SK-N-SH treated with all-trans-retinoic acid at 6 μM for 48 hours (cell line): ENCODE measurements around the gene CRAMP1.

Experiments
- ATAC-seq: fragments of 200-7000 bp; cut with Tn5 transposase; 3 replicates; pipeline ENCODE4 v1.9.1; 2020; ENCODE audit warnings: mild to moderate bottlenecking, moderate library complexity
- ARNTL ChIP-seq: fragments of 450-650 bp; formaldehyde crosslinking; IDR thresholded peaks from 2 replicates; pipeline ENCODE4 v1.5.0; 2020; ENCODE audit warnings: low read depth, mild to moderate bottlenecking, moderate library complexity, borderline replicate concordance
- BACH2 ChIP-seq: fragments of 250-450 bp; sonication (Bioruptor Pico); IDR thresholded peaks from 2 replicates; pipeline ENCODE4 v1.9.0; 2021; ENCODE audit warnings: mild to moderate bottlenecking, borderline replicate concordance
- CSDC2 ChIP-seq: fragments of 250-450 bp; sonication (Bioruptor Pico); IDR thresholded peaks from 2 replicates; pipeline ENCODE4 v1.5.0; 2020; ENCODE audit warnings: mild to moderate bottlenecking, moderate library complexity
- ESRRG ChIP-seq: fragments of 250-450 bp; sonication (Bioruptor Pico); IDR thresholded peaks from 2 replicates; pipeline ENCODE4 v1.6.1; 2021; ENCODE audit warnings: mild to moderate bottlenecking
- GLIS3 ChIP-seq: fragments of 250-450 bp; sonication (Bioruptor Pico); IDR thresholded peaks from 2 replicates; pipeline ENCODE4 v1.5.0; 2020; ENCODE audit warnings: mild to moderate bottlenecking, moderate library complexity
- ISL1 ChIP-seq: fragments of 250-450 bp; sonication (Bioruptor Pico); IDR thresholded peaks from 2 replicates; pipeline ENCODE4 v2.1.2; 2022; ENCODE audit warnings: mild to moderate bottlenecking, moderate library complexity
- OSR1 ChIP-seq: fragments of 250-450 bp; sonication (Bioruptor Pico); IDR thresholded peaks from 2 replicates; pipeline ENCODE4 v1.8.0; 2022; ENCODE audit warnings: moderate library complexity, mild to moderate bottlenecking, inconsistent platforms
- PPARA ChIP-seq: fragments of 250-450 bp; sonication (Bioruptor Pico); IDR thresholded peaks from 2 replicates; pipeline ENCODE4 v1.5.0; 2020; ENCODE audit warnings: mild to moderate bottlenecking, borderline replicate concordance
- SNAI2 ChIP-seq: fragments of 250-450 bp; sonication (Bioruptor Pico); IDR thresholded peaks from 2 replicates; pipeline ENCODE4 v1.5.0; 2020; ENCODE audit warnings: mild to moderate bottlenecking, moderate library complexity
- TCF4 ChIP-seq: fragments of 250-450 bp; sonication (Bioruptor Pico); IDR thresholded peaks from 2 replicates; pipeline ENCODE4 v1.8.0; 2021; ENCODE audit warnings: mild to moderate bottlenecking, moderate library complexity, borderline replicate concordance
- ZFP3 ChIP-seq: fragments of 250-450 bp; sonication (Bioruptor Pico); IDR thresholded peaks from 2 replicates; pipeline ENCODE4 v1.5.0; 2020; ENCODE audit warnings: mild to moderate bottlenecking, moderate library complexity
- ZFP30 ChIP-seq: fragments of 450-650 bp; formaldehyde crosslinking; IDR thresholded peaks from 2 replicates; pipeline ENCODE4 v1.5.0; 2022; ENCODE audit warnings: mild to moderate bottlenecking, moderate library complexity
- ZNF565 ChIP-seq: fragments of 450-650 bp; formaldehyde crosslinking; conservative IDR thresholded peaks from 2 replicates; pipeline ENCODE4 v1.5.0; 2020; ENCODE audit warnings: low read depth, mild to moderate bottlenecking, moderate library complexity
- ZNF70 ChIP-seq: fragments of 450-650 bp; formaldehyde crosslinking; IDR thresholded peaks from 2 replicates; pipeline ENCODE4 v1.5.0; 2020; ENCODE audit warnings: mild to moderate bottlenecking, moderate library complexity
- ZNF8 ChIP-seq: fragments of 450-650 bp; formaldehyde crosslinking; IDR thresholded peaks from 2 replicates; pipeline ENCODE4 v1.5.0; 2020; ENCODE audit warnings: mild to moderate bottlenecking, moderate library complexity
- TF ChIP-seq, protein P1 (sequence below): fragments of 250-450 bp; sonication (Bioruptor Pico); IDR thresholded peaks from 2 replicates; pipeline ENCODE4 v1.5.0; 2020; ENCODE audit warnings: mild to moderate bottlenecking, moderate library complexity
- TF ChIP-seq, protein P2 (sequence below): fragments of 250-450 bp; sonication (Bioruptor Pico); IDR thresholded peaks from 2 replicates; pipeline ENCODE4 v1.5.1; 2021; ENCODE audit warnings: mild to moderate bottlenecking, moderate library complexity
- TF ChIP-seq, protein P3 (sequence below): fragments of 250-450 bp; sonication (Bioruptor Pico); IDR thresholded peaks from 2 replicates; pipeline ENCODE4 v1.8.0; 2021; ENCODE audit warnings: low read depth, mild to moderate bottlenecking, moderate library complexity, borderline replicate concordance
- TF ChIP-seq, protein P4 (sequence below): fragments of 250-450 bp; sonication (Bioruptor Pico); IDR thresholded peaks from 2 replicates; pipeline ENCODE4 v1.8.0; 2020; ENCODE audit warnings: mild to moderate bottlenecking, moderate library complexity, borderline replicate concordance

The CRAMP1 gene

DNA sequence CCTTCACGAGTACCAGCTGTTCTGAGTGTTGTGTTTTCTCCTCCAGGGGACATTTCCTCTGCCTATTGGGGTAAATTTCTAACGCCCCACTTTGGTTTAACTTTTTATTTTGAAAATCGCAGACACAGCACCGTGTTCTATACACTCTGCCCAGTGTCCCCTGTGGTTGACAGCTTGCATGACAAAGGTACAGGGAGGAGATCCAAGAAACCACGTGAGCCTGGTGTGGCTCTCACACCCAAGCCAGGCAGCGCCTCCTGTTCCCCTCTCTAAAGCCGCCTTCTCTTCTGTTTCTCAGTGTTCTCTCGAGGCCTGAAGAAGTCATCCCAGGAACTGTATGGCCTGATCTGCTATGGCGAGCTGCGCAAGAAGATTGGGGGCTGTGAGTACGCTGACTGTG is 25.4 kb downstream of the CRAMP1 start (continued):
- TF ChIP-seq ZFP3, result no peak

DNA sequence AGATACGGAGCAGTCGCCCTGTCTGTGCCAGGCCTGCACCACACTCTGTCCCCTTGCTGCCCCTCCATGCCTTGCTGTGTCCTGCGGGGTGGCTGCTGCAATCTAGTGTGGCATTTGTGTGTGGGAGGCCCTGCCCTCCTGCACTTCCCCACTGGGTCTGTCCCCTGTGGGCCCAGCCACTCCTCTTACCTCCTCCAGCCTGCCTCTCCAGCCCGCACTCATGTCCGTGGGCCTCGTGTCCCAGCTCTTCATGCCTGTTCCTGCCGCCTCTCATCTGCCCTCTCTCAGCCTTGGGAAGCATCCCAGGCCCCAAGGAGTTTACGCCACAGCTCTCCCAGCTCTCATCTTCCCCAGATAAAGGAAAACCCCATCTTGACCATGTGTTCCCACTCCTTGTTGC is 26.6 kb downstream of the CRAMP1 start:
- ATAC-seq, result no peak
- TF ChIP-seq PPARA (CRISPR knock-in tag), result no peak
- no peak for TF ChIP-seq OSR1 (CRISPR knock-in tag)
- TF ChIP-seq ZFP30 (CRISPR knock-in tag), result no peak
- TF ChIP-seq ZFP3, result no peak
- no peak for TF ChIP-seq ZNF8 (CRISPR knock-in tag)
- TF ChIP-seq, protein P1, sequence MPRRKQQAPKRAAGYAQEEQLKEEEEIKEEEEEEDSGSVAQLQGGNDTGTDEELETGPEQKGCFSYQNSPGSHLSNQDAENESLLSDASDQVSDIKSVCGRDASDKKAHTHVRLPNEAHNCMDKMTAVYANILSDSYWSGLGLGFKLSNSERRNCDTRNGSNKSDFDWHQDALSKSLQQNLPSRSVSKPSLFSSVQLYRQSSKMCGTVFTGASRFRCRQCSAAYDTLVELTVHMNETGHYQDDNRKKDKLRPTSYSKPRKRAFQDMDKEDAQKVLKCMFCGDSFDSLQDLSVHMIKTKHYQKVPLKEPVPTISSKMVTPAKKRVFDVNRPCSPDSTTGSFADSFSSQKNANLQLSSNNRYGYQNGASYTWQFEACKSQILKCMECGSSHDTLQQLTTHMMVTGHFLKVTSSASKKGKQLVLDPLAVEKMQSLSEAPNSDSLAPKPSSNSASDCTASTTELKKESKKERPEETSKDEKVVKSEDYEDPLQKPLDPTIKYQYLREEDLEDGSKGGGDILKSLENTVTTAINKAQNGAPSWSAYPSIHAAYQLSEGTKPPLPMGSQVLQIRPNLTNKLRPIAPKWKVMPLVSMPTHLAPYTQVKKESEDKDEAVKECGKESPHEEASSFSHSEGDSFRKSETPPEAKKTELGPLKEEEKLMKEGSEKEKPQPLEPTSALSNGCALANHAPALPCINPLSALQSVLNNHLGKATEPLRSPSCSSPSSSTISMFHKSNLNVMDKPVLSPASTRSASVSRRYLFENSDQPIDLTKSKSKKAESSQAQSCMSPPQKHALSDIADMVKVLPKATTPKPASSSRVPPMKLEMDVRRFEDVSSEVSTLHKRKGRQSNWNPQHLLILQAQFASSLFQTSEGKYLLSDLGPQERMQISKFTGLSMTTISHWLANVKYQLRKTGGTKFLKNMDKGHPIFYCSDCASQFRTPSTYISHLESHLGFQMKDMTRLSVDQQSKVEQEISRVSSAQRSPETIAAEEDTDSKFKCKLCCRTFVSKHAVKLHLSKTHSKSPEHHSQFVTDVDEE (CRISPR knock-in tag), result no peak
- no peak for TF ChIP-seq ZNF70 (CRISPR knock-in tag)
- TF ChIP-seq BACH2 (CRISPR knock-in tag), result no peak
- no peak for TF ChIP-seq SNAI2
- TF ChIP-seq TCF4 (CRISPR knock-in tag), result no peak
- no peak for TF ChIP-seq ISL1
- TF ChIP-seq CSDC2 (CRISPR knock-in tag), result no peak
- no peak for TF ChIP-seq ZNF565 (CRISPR knock-in tag)
- TF ChIP-seq, protein P2, sequence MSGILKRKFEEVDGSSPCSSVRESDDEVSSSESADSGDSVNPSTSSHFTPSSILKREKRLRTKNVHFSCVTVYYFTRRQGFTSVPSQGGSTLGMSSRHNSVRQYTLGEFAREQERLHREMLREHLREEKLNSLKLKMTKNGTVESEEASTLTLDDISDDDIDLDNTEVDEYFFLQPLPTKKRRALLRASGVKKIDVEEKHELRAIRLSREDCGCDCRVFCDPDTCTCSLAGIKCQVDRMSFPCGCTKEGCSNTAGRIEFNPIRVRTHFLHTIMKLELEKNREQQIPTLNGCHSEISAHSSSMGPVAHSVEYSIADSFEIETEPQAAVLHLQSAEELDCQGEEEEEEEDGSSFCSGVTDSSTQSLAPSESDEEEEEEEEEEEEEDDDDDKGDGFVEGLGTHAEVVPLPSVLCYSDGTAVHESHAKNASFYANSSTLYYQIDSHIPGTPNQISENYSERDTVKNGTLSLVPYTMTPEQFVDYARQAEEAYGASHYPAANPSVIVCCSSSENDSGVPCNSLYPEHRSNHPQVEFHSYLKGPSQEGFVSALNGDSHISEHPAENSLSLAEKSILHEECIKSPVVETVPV (CRISPR knock-in tag), result no peak
- TF ChIP-seq, protein P3, sequence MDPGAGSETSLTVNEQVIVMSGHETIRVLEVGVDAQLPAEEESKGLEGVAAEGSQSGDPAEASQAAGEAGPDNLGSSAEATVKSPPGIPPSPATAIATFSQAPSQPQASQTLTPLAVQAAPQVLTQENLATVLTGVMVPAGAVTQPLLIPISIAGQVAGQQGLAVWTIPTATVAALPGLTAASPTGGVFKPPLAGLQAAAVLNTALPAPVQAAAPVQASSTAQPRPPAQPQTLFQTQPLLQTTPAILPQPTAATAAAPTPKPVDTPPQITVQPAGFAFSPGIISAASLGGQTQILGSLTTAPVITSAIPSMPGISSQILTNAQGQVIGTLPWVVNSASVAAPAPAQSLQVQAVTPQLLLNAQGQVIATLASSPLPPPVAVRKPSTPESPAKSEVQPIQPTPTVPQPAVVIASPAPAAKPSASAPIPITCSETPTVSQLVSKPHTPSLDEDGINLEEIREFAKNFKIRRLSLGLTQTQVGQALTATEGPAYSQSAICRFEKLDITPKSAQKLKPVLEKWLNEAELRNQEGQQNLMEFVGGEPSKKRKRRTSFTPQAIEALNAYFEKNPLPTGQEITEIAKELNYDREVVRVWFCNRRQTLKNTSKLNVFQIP (CRISPR knock-in tag), result no peak
- no peak for TF ChIP-seq ESRRG (CRISPR knock-in tag)

DNA sequence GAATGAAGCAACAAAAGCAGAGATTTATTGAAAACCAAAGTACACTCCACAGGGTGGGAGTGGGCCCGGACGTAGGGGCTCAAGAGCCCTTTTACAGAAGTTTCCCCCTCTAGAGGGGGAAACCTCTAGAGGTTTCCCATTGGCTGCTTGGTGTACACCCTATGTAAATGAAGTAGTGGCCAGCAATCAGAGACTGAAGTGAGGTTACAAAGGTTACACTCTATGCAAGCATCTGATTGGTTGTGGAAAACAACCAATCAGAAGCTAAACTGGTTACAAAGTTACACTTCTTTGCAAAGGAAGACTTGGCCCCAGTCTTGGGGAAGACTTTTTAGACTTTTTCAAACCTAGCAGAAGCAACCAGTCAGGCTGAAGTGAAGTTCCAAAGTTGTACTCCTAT is 27.1 kb downstream of the CRAMP1 start:
- ATAC-seq, result no peak
- TF ChIP-seq ISL1, result no peak
- no peak for TF ChIP-seq ZNF70 (CRISPR knock-in tag)
- TF ChIP-seq GLIS3, result no peak
- no peak for TF ChIP-seq OSR1 (CRISPR knock-in tag)
- no peak for TF ChIP-seq BACH2 (CRISPR knock-in tag)
- TF ChIP-seq, protein P4, sequence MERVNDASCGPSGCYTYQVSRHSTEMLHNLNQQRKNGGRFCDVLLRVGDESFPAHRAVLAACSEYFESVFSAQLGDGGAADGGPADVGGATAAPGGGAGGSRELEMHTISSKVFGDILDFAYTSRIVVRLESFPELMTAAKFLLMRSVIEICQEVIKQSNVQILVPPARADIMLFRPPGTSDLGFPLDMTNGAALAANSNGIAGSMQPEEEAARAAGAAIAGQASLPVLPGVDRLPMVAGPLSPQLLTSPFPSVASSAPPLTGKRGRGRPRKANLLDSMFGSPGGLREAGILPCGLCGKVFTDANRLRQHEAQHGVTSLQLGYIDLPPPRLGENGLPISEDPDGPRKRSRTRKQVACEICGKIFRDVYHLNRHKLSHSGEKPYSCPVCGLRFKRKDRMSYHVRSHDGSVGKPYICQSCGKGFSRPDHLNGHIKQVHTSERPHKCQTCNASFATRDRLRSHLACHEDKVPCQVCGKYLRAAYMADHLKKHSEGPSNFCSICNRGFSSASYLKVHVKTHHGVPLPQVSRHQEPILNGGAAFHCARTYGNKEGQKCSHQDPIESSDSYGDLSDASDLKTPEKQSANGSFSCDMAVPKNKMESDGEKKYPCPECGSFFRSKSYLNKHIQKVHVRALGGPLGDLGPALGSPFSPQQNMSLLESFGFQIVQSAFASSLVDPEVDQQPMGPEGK (CRISPR knock-in tag), result no peak
- TF ChIP-seq, protein P3 (CRISPR knock-in tag), result no peak
- TF ChIP-seq ZFP30 (CRISPR knock-in tag), result no peak
- TF ChIP-seq ARNTL, result no peak

DNA sequence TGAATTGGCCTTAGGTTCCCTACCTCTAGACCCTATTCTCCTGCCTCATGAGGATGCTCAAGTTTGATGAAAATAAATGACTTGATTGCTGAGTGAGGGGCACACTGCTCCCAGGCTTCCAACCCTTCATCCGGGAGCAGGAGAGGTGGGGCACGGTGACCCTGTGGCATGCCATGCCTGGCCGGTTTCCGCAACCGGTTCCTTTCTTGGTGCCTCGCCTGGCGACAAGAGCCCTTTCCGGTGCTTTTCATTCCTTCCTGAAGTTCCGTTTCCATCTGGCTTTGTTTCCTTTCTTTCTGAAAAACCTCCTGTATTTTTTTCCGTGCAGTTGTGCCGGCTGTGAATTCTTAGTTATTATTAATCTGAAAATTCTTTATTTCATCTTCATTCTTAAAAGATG is 27.7 kb downstream of the CRAMP1 start:
- ATAC-seq, result no peak
- TF ChIP-seq, protein P4 (CRISPR knock-in tag), result no peak
- TF ChIP-seq, all 23 proteins: peak for 0
